T47D (cell line): ENCODE data around the gene OR5AK2.
"Not testable (repeated sequence)": the region's sequence is repeated elsewhere in the genome, so short reads cannot be mapped to it uniquely, and the experiment has no call there.

Source experiments
- DNase-seq, 2 experiments: peaks; one replicate each; pipeline versions ENCODE4 v3.0.0 to v3.0.0-alpha.2; 2011 to 2012; ENCODE audit warnings: low read depth in 1 of 2, low spot score in 1 of 2
- JUND ChIP-seq: IDR thresholded peaks from 2 replicates; pipeline ENCODE4 v1.6.1; 2012; ENCODE audit warnings: low read depth
- in situ Hi-C: cut with HindIII; loops from 2 replicates; pipeline ENCODE4 v1.10.0; 2016; ENCODE audit warnings: low sequenced_read_pairs, low pct_unique_long_range_greater_than_20kb

The OR5AK2 gene, protein sequence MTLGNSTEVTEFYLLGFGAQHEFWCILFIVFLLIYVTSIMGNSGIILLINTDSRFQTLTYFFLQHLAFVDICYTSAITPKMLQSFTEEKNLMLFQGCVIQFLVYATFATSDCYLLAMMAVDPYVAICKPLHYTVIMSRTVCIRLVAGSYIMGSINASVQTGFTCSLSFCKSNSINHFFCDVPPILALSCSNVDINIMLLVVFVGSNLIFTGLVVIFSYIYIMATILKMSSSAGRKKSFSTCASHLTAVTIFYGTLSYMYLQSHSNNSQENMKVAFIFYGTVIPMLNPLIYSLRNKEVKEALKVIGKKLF

GRCh38 chr11:56988614-56989013, at the start of gene OR5AK2:
Gene OR5AK2 (plus strand): TSS chr11:56988914. CDS start chr11:56988914, 0 bp downstream.
- no peak for DNase-seq
- no peak for TF ChIP-seq JUND
- in situ Hi-C loops, result no loop called here

GRCh38 chr11:56945526-56945925, 43.2 kb upstream of the OR5AK2 start:
- in situ Hi-C loops, DNase-seq: not testable (repeated sequence)

DNA sequence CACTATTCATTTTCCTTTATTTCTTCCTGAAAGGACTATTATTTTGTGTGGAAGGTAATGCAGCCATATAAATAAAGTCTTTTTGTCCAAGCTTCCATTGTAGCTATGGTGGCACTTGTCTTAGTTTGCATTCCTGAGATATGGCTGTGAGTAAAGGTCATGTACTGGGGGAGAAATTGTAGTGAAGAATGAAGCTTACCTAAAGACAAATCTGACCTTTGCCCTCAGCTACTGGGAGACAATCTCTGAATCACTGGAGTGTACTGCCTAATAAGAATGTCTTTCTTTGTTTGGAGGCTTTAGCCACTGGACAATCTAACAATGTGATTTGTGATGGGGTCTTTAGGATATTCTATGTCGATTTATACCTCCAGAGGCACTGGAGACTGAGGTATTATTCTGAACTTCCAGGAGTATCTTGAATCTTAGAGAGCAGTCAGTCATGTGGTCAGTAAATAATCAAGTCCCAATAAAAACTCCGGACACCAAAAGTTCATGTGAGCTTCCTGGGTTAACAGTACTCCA, 39.7 kb upstream of the OR5AK2 start:
- in situ Hi-C loops, result no loop called here
- no peak for TF ChIP-seq JUND
- DNase-seq, result no peak

GRCh38 chr11:56950510-56950909, 38.2 kb upstream of the OR5AK2 start:
- DNase-seq, result no peak
- in situ Hi-C loops, result no loop called here
- no peak for TF ChIP-seq JUND

- in situ Hi-C loops, DNase-seq: not testable (repeated sequence)
Observed at GRCh38 chr11:56953907-56954306, 34.8 kb upstream of the OR5AK2 start.

DNA sequence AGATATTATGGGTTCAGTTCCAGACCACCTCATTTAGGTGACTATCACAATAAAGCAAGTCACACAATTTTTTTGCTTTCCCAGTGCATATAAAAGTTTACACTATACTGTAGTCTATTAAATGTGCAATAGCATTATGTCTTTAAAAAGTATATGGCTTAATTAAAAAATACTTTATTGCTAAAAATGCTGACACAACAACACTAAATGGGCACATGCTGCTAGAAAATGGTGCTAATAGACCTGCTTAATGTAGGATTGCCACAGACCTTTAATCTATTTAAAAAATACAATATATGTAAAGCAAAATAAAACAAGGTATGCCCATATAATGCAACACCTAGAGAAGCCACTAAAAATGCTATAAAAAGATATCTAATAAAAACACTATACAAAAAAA, 27.1 kb upstream of the OR5AK2 start:
- in situ Hi-C loops, result no loop called here
- TF ChIP-seq JUND, result no peak
- DNase-seq, result no peak

DNA sequence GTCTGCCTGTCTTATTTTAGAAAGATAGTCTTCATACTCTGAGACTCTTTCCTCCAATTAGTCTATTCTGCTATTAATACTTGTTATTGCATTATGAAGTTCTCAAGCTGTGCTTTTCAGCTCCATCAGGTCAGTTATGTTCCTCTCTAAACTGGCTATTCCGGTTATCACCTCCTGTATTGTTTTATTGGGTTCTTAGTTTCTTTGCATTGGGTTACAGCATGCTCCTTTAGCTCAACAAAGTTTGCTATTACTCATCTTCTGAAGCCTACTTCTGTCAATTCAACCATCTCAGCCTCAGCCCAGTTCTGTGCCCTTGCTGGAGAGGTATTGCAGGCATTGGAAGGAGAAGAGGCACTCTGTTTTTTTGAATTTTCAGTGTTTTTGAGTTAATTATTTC, 21.0 kb upstream of the OR5AK2 start:
- in situ Hi-C loops, result no loop called here
- TF ChIP-seq JUND, result no peak
- peak in 1 of 2 experiments; percentile 16 for DNase-seq

DNA sequence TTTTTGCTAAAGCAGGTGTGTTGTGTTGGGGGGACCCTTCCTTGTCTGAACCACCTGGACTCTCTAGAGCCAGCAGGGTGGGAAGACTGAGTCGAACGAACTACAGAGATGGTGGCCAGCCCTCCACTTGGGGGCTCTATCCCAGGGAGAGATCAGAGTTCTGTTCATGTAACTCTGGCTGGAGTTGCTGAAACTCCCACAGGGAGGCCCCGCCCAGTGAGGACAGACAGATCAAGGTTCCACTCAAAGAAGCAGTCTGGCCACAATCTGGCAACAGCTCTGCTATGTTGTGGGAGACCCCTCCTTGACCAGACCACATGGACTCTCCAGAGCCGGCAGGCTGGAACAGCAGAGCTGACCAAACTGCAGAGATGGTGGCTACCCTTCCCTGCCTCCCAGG, 20.2 kb upstream of the OR5AK2 start:
- in situ Hi-C loops, result no loop called here
- no peak for DNase-seq
- TF ChIP-seq JUND, result no peak

- no peak for TF ChIP-seq JUND
- DNase-seq, result no peak
- in situ Hi-C loops, result no loop called here
Observed at GRCh38 chr11:56977314-56977713, 11.4 kb upstream of the OR5AK2 start.

GRCh38 chr11:56990702-56991101, 2.0 kb downstream of the OR5AK2 start:
- in situ Hi-C loops, result no loop called here
- no peak for TF ChIP-seq JUND
- DNase-seq, result no peak

DNA sequence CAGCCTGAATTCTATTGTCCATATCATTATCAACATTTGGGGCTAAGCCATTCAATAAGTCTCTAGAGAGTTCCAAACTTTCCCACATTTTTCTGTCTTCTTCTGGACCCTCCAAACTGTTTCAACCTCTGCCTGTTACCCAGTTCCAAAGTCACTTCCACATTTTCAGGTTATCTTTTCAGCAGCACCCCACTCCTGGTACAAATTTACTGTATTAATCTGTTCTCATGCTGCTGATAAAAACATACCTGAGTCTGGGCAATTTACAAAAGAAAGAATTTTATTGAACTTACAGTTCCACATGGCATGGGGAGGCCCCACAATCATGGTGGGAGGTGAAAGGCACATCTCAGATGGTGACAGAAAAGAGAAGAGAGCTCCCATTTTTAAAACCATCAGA, 5.8 kb downstream of the OR5AK2 start:
- in situ Hi-C loops, result no loop called here
- DNase-seq, result no peak
- TF ChIP-seq JUND, result no peak

DNA sequence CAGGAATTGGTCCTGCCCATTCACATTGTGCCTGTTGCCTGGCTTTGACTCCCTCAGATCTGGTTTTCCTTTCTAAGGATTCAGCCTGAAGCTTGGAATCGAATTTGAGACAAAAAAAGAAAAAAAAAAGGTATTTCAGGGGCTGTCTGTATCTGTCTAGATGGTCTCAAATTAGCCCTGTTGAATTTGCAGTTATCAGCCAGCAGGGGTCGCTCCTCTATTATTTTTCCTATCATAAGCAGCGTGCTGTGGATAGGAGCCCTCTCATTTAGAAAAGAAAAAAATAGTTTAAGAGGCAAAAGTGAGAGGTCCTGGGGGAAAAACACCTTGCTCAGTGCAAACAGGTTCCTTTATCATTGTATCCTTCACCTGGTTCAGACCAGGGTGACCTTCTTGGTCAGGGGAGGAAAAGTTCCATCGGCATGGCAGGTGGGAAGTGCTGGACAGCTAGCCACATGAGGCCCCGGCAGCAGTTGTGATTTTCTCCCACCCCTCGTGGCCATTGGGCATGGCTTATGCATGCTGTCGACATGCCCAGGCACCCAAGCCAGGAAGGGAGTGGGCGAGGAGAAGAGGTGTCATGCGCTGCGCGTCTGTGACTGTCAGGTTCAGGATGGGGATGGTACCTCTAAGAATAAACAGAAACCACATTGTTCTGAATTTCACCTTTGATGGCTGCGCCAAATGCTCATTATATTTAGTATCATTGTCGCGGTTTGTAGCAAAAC, 13.1 kb downstream of the OR5AK2 start:
- in situ Hi-C loops, result no loop called here
- no peak for DNase-seq
- TF ChIP-seq JUND, result no peak

- DNase-seq, result no peak
- no peak for TF ChIP-seq JUND
- in situ Hi-C loops, result no loop called here
Observed at GRCh38 chr11:57008373-57008772, 19.7 kb downstream of the OR5AK2 start.
